ENCODE results near the gene C1orf87.

Gene C1orf87

DNA sequence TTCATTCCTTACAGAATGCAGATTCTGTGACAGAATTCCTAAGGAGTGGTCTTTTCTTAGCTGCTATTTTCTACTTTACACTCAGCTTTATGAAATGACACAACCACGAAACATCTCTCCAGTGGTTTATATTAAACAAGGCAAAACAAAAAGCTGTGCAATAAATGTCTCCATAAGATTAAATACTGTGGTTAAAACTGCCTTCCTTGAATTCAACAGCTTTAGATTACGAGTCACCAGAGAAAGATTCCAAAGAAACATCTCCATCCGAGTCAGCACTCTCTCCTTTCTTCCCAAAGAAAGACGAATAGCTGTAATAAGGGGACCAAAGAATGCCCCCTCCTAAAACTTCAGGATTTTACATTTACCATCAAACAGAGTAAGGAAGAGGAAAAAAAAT, 4.6 kb upstream of the C1orf87 start:
- H3K27me3 ChIP-seq (replicated peaks; ENCODE audit: insufficient read depth, low read length): no peaks in the 10 kb centered on the region
- H3K9me2 ChIP-seq (replicated peaks; ENCODE audit: insufficient read depth, low read length): no peaks in the 10 kb centered on the region
- H3K79me2 ChIP-seq (ENCODE audit: low read length): no peaks in the 10 kb centered on the region
- H3K9ac ChIP-seq (ENCODE audit: low read length): no peak overlapping the region
- H3K4me3 ChIP-seq (ENCODE audit: low read length): no peak overlapping the region
- H3K36me3 ChIP-seq (replicated peaks; ENCODE audit: insufficient read depth, low read length): no peaks in the 10 kb centered on the region
- no peaks in the 10 kb centered on the region for H4K20me1 ChIP-seq (ENCODE audit: insufficient read depth, low read length)
- H2AFZ ChIP-seq (ENCODE audit: low read length): no peak overlapping the region
- no peak overlapping the region for H3K4me2 ChIP-seq (ENCODE audit: low read depth, low read length)
- no peak for DNase-seq
- H3K4me1 ChIP-seq (ENCODE audit: low read length): no peaks in the 10 kb centered on the region
- H3K27ac ChIP-seq (ENCODE audit: low read length): no peak overlapping the region
- no peak for TF ChIP-seq EZH2 (optimal IDR thresholded peaks at IDR 0.05; ENCODE audit: low read depth, low read length)
- TF ChIP-seq, protein P1, sequence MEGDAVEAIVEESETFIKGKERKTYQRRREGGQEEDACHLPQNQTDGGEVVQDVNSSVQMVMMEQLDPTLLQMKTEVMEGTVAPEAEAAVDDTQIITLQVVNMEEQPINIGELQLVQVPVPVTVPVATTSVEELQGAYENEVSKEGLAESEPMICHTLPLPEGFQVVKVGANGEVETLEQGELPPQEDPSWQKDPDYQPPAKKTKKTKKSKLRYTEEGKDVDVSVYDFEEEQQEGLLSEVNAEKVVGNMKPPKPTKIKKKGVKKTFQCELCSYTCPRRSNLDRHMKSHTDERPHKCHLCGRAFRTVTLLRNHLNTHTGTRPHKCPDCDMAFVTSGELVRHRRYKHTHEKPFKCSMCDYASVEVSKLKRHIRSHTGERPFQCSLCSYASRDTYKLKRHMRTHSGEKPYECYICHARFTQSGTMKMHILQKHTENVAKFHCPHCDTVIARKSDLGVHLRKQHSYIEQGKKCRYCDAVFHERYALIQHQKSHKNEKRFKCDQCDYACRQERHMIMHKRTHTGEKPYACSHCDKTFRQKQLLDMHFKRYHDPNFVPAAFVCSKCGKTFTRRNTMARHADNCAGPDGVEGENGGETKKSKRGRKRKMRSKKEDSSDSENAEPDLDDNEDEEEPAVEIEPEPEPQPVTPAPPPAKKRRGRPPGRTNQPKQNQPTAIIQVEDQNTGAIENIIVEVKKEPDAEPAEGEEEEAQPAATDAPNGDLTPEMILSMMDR (IDR thresholded peaks at IDR 0.05; ENCODE audit: low read length): no peak
- no peak for TF ChIP-seq EZH2phosphoT487 (IDR thresholded peaks at IDR 0.05; ENCODE audit: low read length)
- no peaks in the 10 kb centered on the region for H3F3A ChIP-seq (ENCODE audit: insufficient read depth, low read length)
- H3K9me3 ChIP-seq (replicated peaks; ENCODE audit: insufficient read depth, low read length): no peaks in the 10 kb centered on the region

- Histone ChIP-seq H3K9ac (ENCODE audit: low read length) (no peak overlapping the region), H3K27ac (ENCODE audit: low read length) (no peak overlapping the region), H3K9me3 (replicated peaks; ENCODE audit: insufficient read depth, low read length) (no peaks in the 10 kb centered on the region), H3F3A (ENCODE audit: insufficient read depth, low read length) (no peaks in the 10 kb centered on the region), H3K4me3 (ENCODE audit: low read length) (no peak overlapping the region), H2AFZ (ENCODE audit: low read length) (no peak overlapping the region), H4K20me1 (ENCODE audit: insufficient read depth, low read length) (no peaks in the 10 kb centered on the region), H3K9me2 (replicated peaks; ENCODE audit: insufficient read depth, low read length) (no peaks in the 10 kb centered on the region), H3K36me3 (replicated peaks; ENCODE audit: insufficient read depth, low read length) (no peaks in the 10 kb centered on the region), H3K79me2 (ENCODE audit: low read length) (no peaks in the 10 kb centered on the region), H3K4me1 (ENCODE audit: low read length) (no peaks in the 10 kb centered on the region), H3K27me3 (replicated peaks; ENCODE audit: insufficient read depth, low read length) (no peaks in the 10 kb centered on the region), H3K4me2 (ENCODE audit: low read depth, low read length) (no peak overlapping the region)
- TF ChIP-seq, protein P1 (IDR thresholded peaks at IDR 0.05; ENCODE audit: low read length): no peak
- TF ChIP-seq EZH2phosphoT487 (IDR thresholded peaks at IDR 0.05; ENCODE audit: low read length): no peak
- no peak for TF ChIP-seq EZH2 (optimal IDR thresholded peaks at IDR 0.05; ENCODE audit: low read depth, low read length)
- no peak for DNase-seq
These were observed 2.3 kb downstream of the C1orf87 start for GRCh38 chr1:60071296-60071695.

DNA sequence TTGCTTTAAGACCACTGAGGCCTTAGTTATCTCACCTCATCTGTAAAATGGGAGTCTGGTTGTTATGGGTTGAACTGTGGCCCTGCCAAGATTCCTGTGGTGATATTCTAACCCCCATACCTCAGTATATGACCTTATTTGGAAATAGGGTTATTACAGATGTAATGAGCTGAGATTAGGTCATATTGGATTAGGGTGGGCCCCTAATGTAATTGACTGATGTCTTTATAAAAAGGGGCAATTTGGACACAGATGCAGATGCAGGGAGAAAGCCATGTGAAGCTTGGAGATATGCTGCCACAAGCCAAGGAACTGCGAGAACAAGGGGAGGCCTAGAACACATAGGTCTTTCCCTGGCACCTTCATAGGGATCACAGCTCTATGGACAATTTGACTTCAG, 3.9 kb downstream of the C1orf87 start:
- H3K36me3 ChIP-seq (replicated peaks; ENCODE audit: insufficient read depth, low read length): no peaks in the 10 kb centered on the region
- H3K4me2 ChIP-seq (ENCODE audit: low read depth, low read length): no peak overlapping the region
- DNase-seq: no peak
- no peaks in the 10 kb centered on the region for H3K4me1 ChIP-seq (ENCODE audit: low read length)
- no peaks in the 10 kb centered on the region for H3K9me3 ChIP-seq (replicated peaks; ENCODE audit: insufficient read depth, low read length)
- TF ChIP-seq EZH2 (optimal IDR thresholded peaks at IDR 0.05; ENCODE audit: low read depth, low read length) (no peak), EZH2phosphoT487 (IDR thresholded peaks at IDR 0.05; ENCODE audit: low read length) (no peak)
- TF ChIP-seq, protein P1 (IDR thresholded peaks at IDR 0.05; ENCODE audit: low read length): no peak
- no peaks in the 10 kb centered on the region for H3K9me2 ChIP-seq (replicated peaks; ENCODE audit: insufficient read depth, low read length)
- H4K20me1 ChIP-seq (ENCODE audit: insufficient read depth, low read length): no peaks in the 10 kb centered on the region
- no peak overlapping the region for H2AFZ ChIP-seq (ENCODE audit: low read length)
- no peak overlapping the region for H3K4me3 ChIP-seq (ENCODE audit: low read length)
- H3K27me3 ChIP-seq (replicated peaks; ENCODE audit: insufficient read depth, low read length): no peaks in the 10 kb centered on the region
- H3K79me2 ChIP-seq (ENCODE audit: low read length): no peaks in the 10 kb centered on the region
- H3K27ac ChIP-seq (ENCODE audit: low read length): no peak overlapping the region
- H3F3A ChIP-seq (ENCODE audit: insufficient read depth, low read length): no peaks in the 10 kb centered on the region
- no peak overlapping the region for H3K9ac ChIP-seq (ENCODE audit: low read length)
